ENCODE data around the gene FARSA. TPM values are rescaled to one million over a fixed set of nuclear protein-coding genes. Genes with fewer than 3 reads are reported as not detected.
A peak's percentile ranks its signal among the peaks of the same experiment; 100 is the strongest.

FARSA gene
- total and polyA plus RNA-seq, 2 of the 8 experiments (the other 6 are each of a cell fraction or from before 2014, with no cell fraction given), result 61.0 to 103 TPM

- Histone ChIP-seq H3K23me2 (ENCODE audit: low read depth, low read length) (no peaks in the 10 kb centered on the region), H3K9me3 (ENCODE audit: insufficient read depth in 2 of 2, low read depth in 1 of 2, low read length in 1 of 2) (no peaks in the 10 kb centered on the region), H2BK20ac (ENCODE audit: low read length) (0 out of 2 replicates have a peak within 1 kb of the TSS, but pooled peaks have one; percentile 48), H4K8ac (ENCODE audit: extremely low read depth, insufficient read depth, low read length) (no peak within 1 kb of the TSS), H2BK12ac (ENCODE audit: low read depth, low read length) (peak within 1 kb of the TSS; percentile 33; the same call in 1 of the 2 replicates), H3K4me1 (replicated peaks in 1 of 4; ENCODE audit: control insufficient read depth in 3 of 4, insufficient read depth in 4 of 4, low read length in 3 of 4) (peaks cover 0 to 6% (median 2%) of the 10 kb centered on the region in 4 experiments; a peak in 2 of 7 replicates), H3K27ac (ENCODE audit: low read depth, low read length) (no peak within 1 kb of the TSS), H3K56ac (replicated peaks; ENCODE audit: insufficient read length, low read depth, low read length) (no peak within 1 kb of the TSS), H3K4me3 (ENCODE audit: extremely low read depth in 1 of 4, insufficient read depth in 2 of 4, low read depth in 3 of 4, low read length in 4 of 4) (no peak within 1 kb of the TSS), H3K79me1 (ENCODE audit: low read depth, low read length) (no peaks in the 10 kb centered on the region), H4K5ac (ENCODE audit: insufficient read length, low read depth, low read length) (no peak within 1 kb of the TSS), H3K23ac (ENCODE audit: insufficient read length) (no peak within 1 kb of the TSS), H4K91ac (replicated peaks; ENCODE audit: insufficient read length, low read length) (no peak within 1 kb of the TSS), H2BK15ac (ENCODE audit: low read length) (no peak within 1 kb of the TSS), H3K18ac (ENCODE audit: extremely low read depth, low read length) (no peak within 1 kb of the TSS; the same call in 1 of the 2 replicates), H3K4ac (replicated peaks; ENCODE audit: insufficient read length, low read depth, low read length) (no peak within 1 kb of the TSS), H2AFZ (ENCODE audit: low read length) (no peak within 1 kb of the TSS), H2AK5ac (ENCODE audit: low read depth, low read length) (0 out of 2 replicates have a peak within 1 kb of the TSS, but pooled peaks have one; percentile 39), H2BK5ac (ENCODE audit: low read depth, low read length) (peak within 1 kb of the TSS; percentile 52), H3K27me3 (replicated peaks in 1 of 4; ENCODE audit: control insufficient read depth in 3 of 4, extremely low read depth in 1 of 4, insufficient read depth in 3 of 4, low read length in 3 of 4) (no peaks in the 10 kb centered on the region), H3K4me2 (ENCODE audit: insufficient read depth in 1 of 2, low read depth in 2 of 2, low read length in 2 of 2) (no peak within 1 kb of the TSS), H3K79me2 (ENCODE audit: control insufficient read depth in 1 of 2, insufficient read depth in 2 of 2, low read length in 2 of 2) (no peaks in the 10 kb centered on the region), H3K9ac (replicated peaks in 1 of 4; ENCODE audit: extremely low read depth in 1 of 4, low read depth in 3 of 4, low read length in 3 of 4) (no peak within 1 kb of the TSS), H3K14ac (ENCODE audit: insufficient read length) (no peak within 1 kb of the TSS), H4K20me1 (replicated peaks in 1 of 2; ENCODE audit: control insufficient read depth in 1 of 2, insufficient read depth in 2 of 2, low read length in 2 of 2) (no peaks in the 10 kb centered on the region), H2BK120ac (replicated peaks; ENCODE audit: low read depth, low read length) (no peak within 1 kb of the TSS), H3K36me3 (ENCODE audit: control insufficient read depth in 2 of 4, insufficient read depth in 4 of 4, low read length in 3 of 4) (no peaks in the 10 kb centered on the region)
- no peak for DNase-seq (ENCODE audit: low read depth in 1 of 2, low spot score in 2 of 2)
- WGBS, 2 experiments (ENCODE audit: extremely low coverage in 1 of 2, insufficient coverage in 1 of 2, insufficient read length in 1 of 2, insufficient replicate concordance in 2 of 2, low coverage in 1 of 2, low lambda C conversion rate in 2 of 2, missing lambda C conversion rate in 1 of 2), result 85% methylated on average over 14 of the region's 14 CpGs; no CpG with 5 or more reads in 1 of the 2 experiments
- TF ChIP-seq SIX5 (IDR thresholded peaks at IDR 0.05; ENCODE audit: low read depth, low read length), result no peak
- no peak for TF ChIP-seq EZH2 (IDR thresholded peaks at IDR 0.05; ENCODE audit: low read depth, low read length, severe bottlenecking)
- TF ChIP-seq SP1 (IDR thresholded peaks at IDR 0.05; ENCODE audit: low read depth, low read length), result no peak
- no peak for TF ChIP-seq TEAD4 (IDR thresholded peaks at IDR 0.05; ENCODE audit: low read depth, low read length)
- TF ChIP-seq CTCF (IDR thresholded peaks at IDR 0.05; ENCODE audit: control extremely low read depth in 1 of 3, insufficient read depth in 1 of 3, low read depth in 1 of 3, low read length in 3 of 3), result no peak
- no peak for TF ChIP-seq BCL11A (IDR thresholded peaks at IDR 0.05; ENCODE audit: low read depth in 2 of 2, low read length in 2 of 2)
- TF ChIP-seq POLR2A (IDR thresholded peaks at IDR 0.05; ENCODE audit: control extremely low read depth in 1 of 2, low read depth in 2 of 2, low read length in 2 of 2), result no peak
- TF ChIP-seq EP300 (IDR thresholded peaks at IDR 0.05; ENCODE audit: borderline replicate concordance in 1 of 2, low read depth in 2 of 2, low read length in 2 of 2), result no peak
- TF ChIP-seq CTBP2 (IDR thresholded peaks at IDR 0.05; ENCODE audit: borderline replicate concordance, insufficient read depth, insufficient read length, low read length), result no peak
- no peak for TF ChIP-seq CHD1 (IDR thresholded peaks at IDR 0.05; ENCODE audit: low read depth, low read length)
- POLR2A ChIA-PET (ENCODE audit: partially characterized antibody), result interaction anchor here (0.7 kb wide), 1 partner anchor 70 kb away, joined by 3 read pairs; no protein-coding TSS in a partner anchor
- CTCF ChIA-PET (ENCODE audit: partially characterized antibody), result interaction anchor here (1.1 to 7.6 kb wide), 4 partner anchors 11 to 125 kb away, joined by 3 to 154 read pairs (median 12); no protein-coding TSS in a partner anchor
- no peak for FAIRE-seq
Observed at GRCh38 chr19:12969292-12969988, 35.9 kb upstream of the FARSA start, which contains the start of gene DAND5. Gene DAND5 (plus strand): TSS chr19:12969576. CDS start chr19:12969661, 85 bp downstream.
